ENCODE data around the gene CFAP97. TPM values are rescaled to one million over a fixed set of nuclear protein-coding genes. Genes with fewer than 3 reads are reported as not detected.
A peak's percentile ranks its signal among the peaks of the same experiment; 100 is the strongest.

Gene CFAP97
- total RNA-seq, 1 donor from 2014 or later = 78.6 TPM

DNA sequence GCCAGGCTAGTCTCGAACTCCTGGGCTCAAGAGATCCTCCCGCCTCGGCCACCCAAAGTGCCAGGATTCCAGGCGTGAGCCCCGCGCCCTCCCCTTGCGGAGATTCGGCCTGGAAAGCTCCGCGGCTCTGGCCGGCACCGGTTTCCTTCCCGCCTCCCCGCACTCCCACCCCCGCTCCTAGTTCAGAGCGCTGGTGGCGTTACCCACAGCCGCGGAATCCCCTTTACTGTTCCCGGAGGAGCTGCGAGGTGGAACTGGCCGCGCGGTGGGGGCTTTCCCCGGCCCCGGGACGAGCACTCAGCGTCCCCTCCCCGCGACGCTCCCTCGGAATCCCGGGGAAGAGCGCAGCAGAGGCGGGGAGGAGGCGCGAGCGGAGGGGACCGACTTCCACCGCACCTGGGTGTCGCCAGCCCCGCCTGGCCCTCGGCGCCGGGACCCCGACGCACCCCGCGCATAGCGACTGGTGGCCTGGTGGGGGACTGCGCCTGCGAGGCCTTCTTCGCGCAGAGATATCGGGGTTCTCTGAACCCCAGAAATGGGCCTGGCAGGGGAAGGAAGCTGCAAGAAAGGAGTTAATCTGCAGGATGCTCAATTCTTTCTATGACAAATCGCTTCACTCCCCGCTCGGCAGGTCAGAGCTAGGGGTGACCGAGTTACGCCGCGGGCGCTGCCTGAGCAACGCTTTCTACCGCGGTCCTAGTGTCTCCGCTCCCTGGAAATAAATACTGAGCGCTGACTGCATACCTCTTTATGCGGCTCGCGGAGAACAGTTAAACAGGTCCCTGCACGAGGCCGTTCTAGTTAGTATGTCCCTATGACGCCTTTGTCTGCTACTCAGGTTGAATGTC is 75.3 kb downstream of the CFAP97 start:
- H3K79me2 ChIP-seq (ENCODE audit: low read depth) = no peaks in the 10 kb centered on the region
- H3K9me3 ChIP-seq (ENCODE audit: low read depth) = no peaks in the 10 kb centered on the region
- peaks cover 35% of the 10 kb centered on the region for H3K27me3 ChIP-seq
- H4K20me1 ChIP-seq (ENCODE audit: low read depth) = no peaks in the 10 kb centered on the region
- H3K4me2 ChIP-seq = peak overlapping the region; percentile 74
- no peak overlapping the region for H3K9ac ChIP-seq
- peak overlapping the region; percentile 59 for H3K4me3 ChIP-seq
- H2AFZ ChIP-seq (replicated peaks) = peak overlapping the region; percentile 98
- no peaks in the 10 kb centered on the region for H3K9me3 Mint-ChIP-seq
- H3K27me3 Mint-ChIP-seq (ENCODE audit: insufficient read depth, low read depth) = peaks cover 42% of the 10 kb centered on the region
- peaks cover 16% of the 10 kb centered on the region for H3F3A ChIP-seq (ENCODE audit: low read depth)
- no peaks in the 10 kb centered on the region for H3K36me3 Mint-ChIP-seq
- peaks cover 5% of the 10 kb centered on the region for H3K4me1 Mint-ChIP-seq
- no peaks in the 10 kb centered on the region for H3K4me1 ChIP-seq
- DNase-seq (ENCODE audit: low spot score) = peak; percentile 69
- no peaks in the 10 kb centered on the region for H3K36me3 ChIP-seq
- TF ChIP-seq, protein P1, sequence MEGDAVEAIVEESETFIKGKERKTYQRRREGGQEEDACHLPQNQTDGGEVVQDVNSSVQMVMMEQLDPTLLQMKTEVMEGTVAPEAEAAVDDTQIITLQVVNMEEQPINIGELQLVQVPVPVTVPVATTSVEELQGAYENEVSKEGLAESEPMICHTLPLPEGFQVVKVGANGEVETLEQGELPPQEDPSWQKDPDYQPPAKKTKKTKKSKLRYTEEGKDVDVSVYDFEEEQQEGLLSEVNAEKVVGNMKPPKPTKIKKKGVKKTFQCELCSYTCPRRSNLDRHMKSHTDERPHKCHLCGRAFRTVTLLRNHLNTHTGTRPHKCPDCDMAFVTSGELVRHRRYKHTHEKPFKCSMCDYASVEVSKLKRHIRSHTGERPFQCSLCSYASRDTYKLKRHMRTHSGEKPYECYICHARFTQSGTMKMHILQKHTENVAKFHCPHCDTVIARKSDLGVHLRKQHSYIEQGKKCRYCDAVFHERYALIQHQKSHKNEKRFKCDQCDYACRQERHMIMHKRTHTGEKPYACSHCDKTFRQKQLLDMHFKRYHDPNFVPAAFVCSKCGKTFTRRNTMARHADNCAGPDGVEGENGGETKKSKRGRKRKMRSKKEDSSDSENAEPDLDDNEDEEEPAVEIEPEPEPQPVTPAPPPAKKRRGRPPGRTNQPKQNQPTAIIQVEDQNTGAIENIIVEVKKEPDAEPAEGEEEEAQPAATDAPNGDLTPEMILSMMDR (IDR thresholded peaks at IDR 0.05) = peak; percentile 32
- TF ChIP-seq EZH2 (IDR thresholded peaks at IDR 0.05) (no peak), EZH2phosphoT487 (IDR thresholded peaks at IDR 0.05) (peak; percentile 30)
- peak overlapping the region; percentile 85 for H3K4me3 Mint-ChIP-seq
- no peak overlapping the region for H3K27ac Mint-ChIP-seq
- H3K27ac ChIP-seq = no peak overlapping the region

DNA sequence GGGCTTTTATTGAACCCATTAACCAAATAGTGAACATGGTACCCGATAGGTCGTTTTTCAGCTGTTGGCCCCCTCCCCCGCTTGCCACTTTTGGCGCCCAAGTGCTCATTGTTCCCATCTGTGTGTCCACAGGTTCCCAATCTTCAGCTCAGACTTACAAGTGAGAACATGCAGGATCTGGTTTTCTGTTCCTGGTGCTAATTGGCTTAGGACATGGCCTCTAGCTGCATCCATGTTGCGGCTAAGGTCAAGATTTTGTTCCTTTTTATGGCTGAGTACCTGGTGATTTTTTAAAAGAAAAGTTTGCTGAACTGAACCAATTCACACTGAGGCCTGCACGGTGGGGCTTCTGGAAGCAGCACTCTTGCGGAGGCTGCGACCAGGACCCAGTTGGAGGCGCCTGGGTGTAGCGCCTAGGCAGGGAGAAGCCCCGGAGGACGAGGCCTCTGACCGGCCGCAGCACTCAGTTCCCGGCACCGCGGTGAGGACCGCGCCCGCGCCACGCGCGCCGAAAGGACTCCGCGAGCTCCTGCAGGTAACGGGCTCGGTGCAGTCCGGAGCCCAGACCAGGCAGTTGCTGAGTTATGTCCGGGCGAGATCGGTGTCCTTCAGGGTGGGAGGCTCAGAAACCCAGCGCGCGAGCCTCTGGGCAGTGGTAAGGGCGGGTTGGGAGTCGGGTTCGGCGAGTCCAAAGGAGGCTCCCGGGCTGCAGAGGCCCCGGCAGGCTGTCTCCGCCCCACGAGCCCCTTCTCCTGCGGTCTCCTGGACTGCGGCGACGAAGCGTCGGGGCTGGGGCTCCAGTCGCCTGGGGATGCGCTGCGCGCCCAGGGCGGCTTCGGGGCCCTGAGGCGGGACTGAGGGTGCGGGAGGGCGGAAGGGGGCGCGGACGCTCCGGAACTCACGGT is 76.5 kb downstream of the CFAP97 start:
- Histone ChIP-seq H3K9me3 (ENCODE audit: low read depth) (no peaks in the 10 kb centered on the region), H3F3A (ENCODE audit: low read depth) (peaks cover 16% of the 10 kb centered on the region), H3K4me1 (no peaks in the 10 kb centered on the region), H3K27ac (no peak overlapping the region), H2AFZ (replicated peaks) (peak overlapping the region; percentile 92), H4K20me1 (ENCODE audit: low read depth) (no peaks in the 10 kb centered on the region), H3K9ac (no peak overlapping the region), H3K4me2 (peak overlapping the region; percentile 74), H3K36me3 (no peaks in the 10 kb centered on the region), H3K4me3 (peak overlapping the region; percentile 59), H3K27me3 (peaks cover 35% of the 10 kb centered on the region), H3K79me2 (ENCODE audit: low read depth) (no peaks in the 10 kb centered on the region)
- peaks cover 5% of the 10 kb centered on the region for H3K4me1 Mint-ChIP-seq
- H3K36me3 Mint-ChIP-seq = no peaks in the 10 kb centered on the region
- DNase-seq (ENCODE audit: low spot score) = peak; percentile 63
- H3K9me3 Mint-ChIP-seq = no peaks in the 10 kb centered on the region
- peak overlapping the region; percentile 83 for H3K4me3 Mint-ChIP-seq
- TF ChIP-seq EZH2 (IDR thresholded peaks at IDR 0.05) (no peak), EZH2phosphoT487 (IDR thresholded peaks at IDR 0.05) (no peak)
- TF ChIP-seq, protein P1 (IDR thresholded peaks at IDR 0.05) = no peak
- no peak overlapping the region for H3K27ac Mint-ChIP-seq
- peaks cover 45% of the 10 kb centered on the region for H3K27me3 Mint-ChIP-seq (ENCODE audit: insufficient read depth, low read depth)

DNA sequence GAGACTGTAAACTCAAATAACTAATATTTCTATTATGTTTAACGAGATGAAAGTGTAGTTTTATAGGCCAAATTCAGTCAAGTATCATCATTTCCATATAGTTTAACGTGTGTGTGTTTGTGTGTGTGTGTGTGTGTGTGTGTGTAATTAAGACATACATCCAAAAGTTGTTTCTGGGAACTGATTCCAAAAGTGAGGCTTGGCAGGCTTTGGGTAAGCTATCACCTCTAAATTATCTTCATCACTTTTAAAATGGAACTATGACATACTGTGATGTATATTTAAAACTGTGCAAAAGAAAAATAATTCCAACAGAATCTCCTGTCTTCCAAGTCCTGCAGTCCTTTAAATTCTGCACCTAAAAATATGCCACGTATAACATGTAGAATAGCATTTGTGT is 79.8 kb downstream of the CFAP97 start:
- peaks cover 34% of the 10 kb centered on the region for H3K27me3 Mint-ChIP-seq (ENCODE audit: insufficient read depth, low read depth)
- H3K79me2 ChIP-seq (ENCODE audit: low read depth) = no peaks in the 10 kb centered on the region
- DNase-seq (ENCODE audit: low spot score) = no peak
- no peaks in the 10 kb centered on the region for H3K36me3 Mint-ChIP-seq
- H4K20me1 ChIP-seq (ENCODE audit: low read depth) = no peaks in the 10 kb centered on the region
- no peaks in the 10 kb centered on the region for H3K9me3 ChIP-seq (ENCODE audit: low read depth)
- H3K27ac ChIP-seq = no peak overlapping the region
- H3K27ac Mint-ChIP-seq = no peak overlapping the region
- H3K9ac ChIP-seq = no peak overlapping the region
- H3F3A ChIP-seq (ENCODE audit: low read depth) = peaks cover 14% of the 10 kb centered on the region
- H3K9me3 Mint-ChIP-seq = no peaks in the 10 kb centered on the region
- peaks cover 25% of the 10 kb centered on the region for H3K27me3 ChIP-seq
- no peak overlapping the region for H3K4me2 ChIP-seq
- no peaks in the 10 kb centered on the region for H3K36me3 ChIP-seq
- H2AFZ ChIP-seq (replicated peaks) = no peak overlapping the region
- H3K4me3 ChIP-seq = no peak overlapping the region
- no peak for TF ChIP-seq EZH2 (IDR thresholded peaks at IDR 0.05)
- TF ChIP-seq EZH2phosphoT487 (IDR thresholded peaks at IDR 0.05) = no peak
- TF ChIP-seq, protein P1 (IDR thresholded peaks at IDR 0.05) = no peak
- no peak overlapping the region for H3K4me3 Mint-ChIP-seq
- no peaks in the 10 kb centered on the region for H3K4me1 ChIP-seq
- H3K4me1 Mint-ChIP-seq = peaks cover 12% of the 10 kb centered on the region

Data from neural progenitor cell (in vitro differentiated cells).